Fibroblast of the aortic adventitia (primary cell): Measurements from ENCODE around the gene ESPL1. TPM values are rescaled to one million over a fixed set of nuclear protein-coding genes. Genes with fewer than 3 reads are reported as not detected.
"Not testable (repeated sequence)": the region's sequence is repeated elsewhere in the genome, so short reads cannot be mapped to it uniquely, and the experiment has no call there.

ENCODE experiments used
- DNase-seq: peaks from one replicate; pipeline ENCODE4 v3.0.0-alpha.2; 2010; ENCODE audit warnings: low read depth
- H3K4me3 ChIP-seq: 2 replicates; pipeline ENCODE4 v1.5.1; 2011; ENCODE audit warnings: low read depth, mild to moderate bottlenecking, control low read depth, low read length, moderate library complexity
- total RNA-seq: library from RNA; depleted of rRNA; stranded (reverse); fragments of >200 nt; gene quantifications from 2 replicates; pipeline ENCODE4 v1.2.3, GENCODE V29; 2012; ENCODE audit warnings: low replicate concordance
- TF ChIP-seq, protein P1 (sequence below): IDR thresholded peaks from 2 replicates; pipeline ENCODE4 v1.5.1; 2011; ENCODE audit warnings: mild to moderate bottlenecking, low read length, control low read depth, inconsistent platforms; ENCODE audit not compliant: insufficient read depth

ESPL1 gene
- total RNA-seq, 1 donor, result 13.5 TPM

DNA sequence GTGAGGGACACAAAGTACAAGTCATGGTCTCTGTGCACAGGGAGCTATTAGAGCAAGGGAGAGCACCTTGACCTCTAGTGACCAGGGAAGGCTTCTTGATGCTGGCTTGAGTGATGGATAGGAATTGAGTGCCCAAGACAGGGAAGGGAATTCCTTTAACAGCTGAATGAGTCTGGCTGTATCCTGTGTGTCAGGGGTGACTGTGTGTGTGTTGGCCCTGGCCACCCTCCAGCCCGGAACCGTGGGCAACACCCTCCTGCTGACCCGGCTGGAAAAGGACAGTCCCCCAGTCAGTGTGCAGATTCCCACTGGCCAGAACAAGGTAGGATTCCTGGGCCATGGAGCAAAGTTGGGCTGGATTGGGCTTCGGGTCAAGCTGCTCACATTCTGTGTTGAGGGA, 21.8 kb downstream of the ESPL1 start:
- DNase-seq, result peak; percentile 29
- TF ChIP-seq, protein P1, sequence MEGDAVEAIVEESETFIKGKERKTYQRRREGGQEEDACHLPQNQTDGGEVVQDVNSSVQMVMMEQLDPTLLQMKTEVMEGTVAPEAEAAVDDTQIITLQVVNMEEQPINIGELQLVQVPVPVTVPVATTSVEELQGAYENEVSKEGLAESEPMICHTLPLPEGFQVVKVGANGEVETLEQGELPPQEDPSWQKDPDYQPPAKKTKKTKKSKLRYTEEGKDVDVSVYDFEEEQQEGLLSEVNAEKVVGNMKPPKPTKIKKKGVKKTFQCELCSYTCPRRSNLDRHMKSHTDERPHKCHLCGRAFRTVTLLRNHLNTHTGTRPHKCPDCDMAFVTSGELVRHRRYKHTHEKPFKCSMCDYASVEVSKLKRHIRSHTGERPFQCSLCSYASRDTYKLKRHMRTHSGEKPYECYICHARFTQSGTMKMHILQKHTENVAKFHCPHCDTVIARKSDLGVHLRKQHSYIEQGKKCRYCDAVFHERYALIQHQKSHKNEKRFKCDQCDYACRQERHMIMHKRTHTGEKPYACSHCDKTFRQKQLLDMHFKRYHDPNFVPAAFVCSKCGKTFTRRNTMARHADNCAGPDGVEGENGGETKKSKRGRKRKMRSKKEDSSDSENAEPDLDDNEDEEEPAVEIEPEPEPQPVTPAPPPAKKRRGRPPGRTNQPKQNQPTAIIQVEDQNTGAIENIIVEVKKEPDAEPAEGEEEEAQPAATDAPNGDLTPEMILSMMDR, result no peak
- H3K4me3 ChIP-seq, result no peak overlapping the region

DNA sequence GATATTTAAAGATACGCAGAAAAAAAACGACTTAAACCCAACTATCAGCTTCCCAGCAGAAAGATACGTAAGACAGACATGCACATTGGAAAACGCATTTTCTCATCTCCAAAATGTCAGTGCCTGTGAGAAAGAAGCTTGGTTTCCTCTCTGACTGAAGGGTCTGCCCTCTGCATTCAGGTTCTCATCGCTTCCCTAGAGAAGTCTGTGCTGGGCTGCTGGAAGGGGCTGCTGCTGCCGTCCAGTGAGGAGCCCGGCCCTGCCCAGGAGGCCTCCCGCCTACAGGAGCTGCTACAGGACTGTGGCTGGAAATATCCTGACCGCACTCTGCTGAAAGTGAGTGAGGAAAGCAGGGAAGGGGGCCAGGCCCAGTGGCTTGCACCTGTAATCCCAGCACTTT, 22.6 kb downstream of the ESPL1 start:
- TF ChIP-seq, protein P1, result no peak
- DNase-seq, result peak; percentile 32
- H3K4me3 ChIP-seq, result no peak overlapping the region

DNA sequence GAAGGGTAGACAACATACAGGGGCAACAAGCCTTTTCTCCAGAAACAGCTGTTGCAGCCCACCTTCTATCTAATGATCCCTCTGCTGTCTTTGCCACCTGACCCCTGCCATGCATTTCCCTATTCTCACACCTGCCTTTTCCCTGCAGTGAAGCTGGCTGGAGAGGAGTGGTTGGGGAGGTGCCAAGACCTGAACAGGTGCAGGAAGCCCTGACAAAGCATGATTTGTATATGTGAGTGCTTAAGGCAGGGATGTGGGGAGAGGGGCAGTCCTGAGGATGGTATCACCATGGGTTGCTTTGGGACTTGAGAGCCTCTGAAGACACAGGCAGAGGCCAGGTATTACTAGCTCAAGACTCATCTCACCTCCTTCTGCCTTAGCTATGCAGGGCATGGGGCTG, 24.3 kb downstream of the ESPL1 start:
- H3K4me3 ChIP-seq, result no peak overlapping the region
- TF ChIP-seq, protein P1, result no peak
- no peak for DNase-seq

DNA sequence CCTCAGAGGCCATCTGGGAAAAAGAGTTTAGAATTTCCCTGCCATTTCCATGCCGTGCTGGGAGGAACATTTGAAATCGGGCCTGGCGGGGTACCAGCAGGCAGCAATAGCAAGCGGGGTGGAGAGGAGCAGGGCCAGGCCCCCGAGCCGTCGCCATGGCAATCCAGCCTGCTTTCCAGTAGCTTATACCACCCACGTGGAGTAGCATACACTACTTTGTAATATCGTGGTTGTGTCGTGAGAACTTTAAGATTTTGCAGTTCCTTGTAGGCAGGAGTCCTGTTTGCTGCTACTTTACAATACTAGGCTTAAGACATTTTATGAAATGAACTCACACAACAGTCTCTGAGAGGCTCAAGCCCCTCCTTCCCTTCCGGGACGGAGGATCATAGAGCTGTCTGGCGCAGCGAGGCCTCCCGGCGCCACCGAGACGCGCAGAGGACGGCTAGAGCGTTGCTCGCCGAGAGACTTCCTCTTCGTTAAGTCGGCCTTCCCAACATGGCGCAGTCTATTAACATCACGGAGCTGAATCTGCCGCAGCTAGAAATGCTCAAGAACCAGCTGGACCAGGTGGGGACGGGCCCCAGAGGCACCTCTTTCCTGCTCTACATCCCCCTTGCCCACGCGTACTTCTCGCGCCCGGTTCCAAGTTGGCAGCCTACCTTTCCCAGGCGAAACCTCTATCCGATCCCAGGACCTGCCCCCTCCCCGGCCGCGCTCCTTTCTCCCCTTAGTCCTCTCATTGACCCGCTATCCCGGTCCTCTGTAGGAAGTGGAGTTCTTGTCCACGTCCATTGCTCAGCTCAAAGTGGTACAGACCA, 27.2 kb downstream of the ESPL1 start, which contains the start of gene PFDN5:
Gene PFDN5, plus strand, starts transcription at position 473 of the 821 bp plus-strand sequence. Its CDS starts 26 bp downstream, at position 499.
- peak within 1 kb of the TSS; percentile 99 for H3K4me3 ChIP-seq
- DNase-seq, result peak; percentile 92
- TF ChIP-seq, protein P1, result peak; percentile 43

DNA sequence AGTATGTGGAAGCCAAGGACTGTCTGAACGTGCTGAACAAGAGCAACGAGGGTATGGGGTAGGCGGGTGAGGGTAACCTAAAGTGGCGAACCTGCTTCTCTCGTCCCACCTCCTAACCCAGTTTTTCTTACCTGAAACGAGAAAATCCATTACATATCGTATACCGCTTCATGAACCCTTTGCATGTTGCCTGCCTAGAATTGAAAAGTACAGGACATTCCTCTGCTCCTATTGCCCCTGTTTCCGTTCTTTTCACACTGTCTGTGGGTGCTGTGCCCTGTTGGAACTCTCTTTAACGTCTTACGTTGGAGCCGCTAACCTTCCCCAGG, 27.8 kb downstream of the ESPL1 start:
- no peak for DNase-seq
- TF ChIP-seq, protein P1, result no peak

DNA sequence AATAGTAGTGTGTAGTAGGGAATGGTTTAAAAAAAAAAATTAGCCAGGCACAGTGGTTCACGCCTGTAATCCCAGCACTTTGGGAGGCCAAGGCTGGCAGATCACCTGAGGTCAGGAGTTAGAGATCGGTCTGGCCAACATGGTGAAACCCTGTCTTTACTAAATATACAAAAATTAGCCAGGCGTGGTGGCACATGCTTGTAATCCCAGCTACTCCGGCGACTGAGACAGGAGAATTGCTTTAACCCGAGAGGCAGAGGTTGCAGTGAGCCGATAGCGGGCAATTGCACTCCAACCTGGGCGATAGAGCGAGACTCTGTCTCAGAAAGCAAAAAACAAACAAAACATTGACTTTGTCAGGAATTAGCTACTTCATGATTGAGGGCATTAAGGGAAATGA, 29.0 kb downstream of the ESPL1 start:
- DNase-seq, H3K4me3 ChIP-seq: not testable (repeated sequence)

More for the DNA sequence above, 27.8 kb downstream of the ESPL1 start:
- peak overlapping the region; percentile 99 for H3K4me3 ChIP-seq

DNA sequence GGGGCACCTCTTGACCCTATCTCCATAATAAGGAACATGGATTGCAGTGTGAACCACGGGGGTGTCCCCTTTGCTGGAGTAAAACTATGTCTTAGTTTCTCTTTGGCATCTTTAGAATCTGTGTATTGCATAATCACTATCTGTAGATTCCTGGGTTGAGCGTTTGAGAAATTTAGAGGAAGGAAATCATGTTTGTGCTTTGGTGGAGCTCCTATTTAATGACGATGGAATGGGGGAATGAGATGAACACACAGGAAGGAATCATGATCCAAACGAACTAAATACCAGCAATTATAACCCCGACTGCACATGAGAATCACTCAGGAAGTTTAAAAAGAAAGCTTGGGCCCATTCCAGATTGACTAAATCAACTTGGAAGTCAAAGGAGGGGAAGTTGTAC, 30.1 kb downstream of the ESPL1 start:
- DNase-seq, result peak; percentile 86
- H3K4me3 ChIP-seq, result no peak overlapping the region

More for the DNA sequence above, 30.1 kb downstream of the ESPL1 start:
- TF ChIP-seq, protein P1, result no peak
